NT2/D1 (cell line): ENCODE measurements around the gene CYP2E1.

Experiments
- SUZ12 ChIP-seq: IDR thresholded peaks from 2 replicates; pipeline ENCODE4 v1.6.1; 2011; ENCODE audit not compliant: insufficient read length, insufficient read depth; ENCODE audit errors: extremely low read depth
- YY1 ChIP-seq: IDR thresholded peaks from 2 replicates; pipeline ENCODE4 v1.6.1; 2011; ENCODE audit not compliant: insufficient read length, insufficient read depth
- ZNF274 ChIP-seq: IDR thresholded peaks from 2 replicates; pipeline ENCODE4 v1.6.1; 2011; ENCODE audit warnings: mild to moderate bottlenecking, low read depth, low read length

- TF ChIP-seq ZNF274 (no peak), YY1 (no peak), SUZ12 (no peak)
Observed at GRCh38 chr10:133544506-133544905, 17.3 kb downstream of the CYP2E1 start.
